Lower lobe of right lung (tissue), 2 donors: ENCODE measurements around the gene SLAMF6. TPM values are rescaled to one million over a fixed set of nuclear protein-coding genes. Genes with fewer than 3 reads are reported as not detected.
A peak's percentile ranks its signal among the peaks of the same experiment; 100 is the strongest.
"Not testable (repeated sequence)": the region's sequence is repeated elsewhere in the genome, so short reads cannot be mapped to it uniquely, and the experiment has no call there.

Experiments
- ATAC-seq, 2 donors: fragments of 200-7000 bp; cut with Tn5 transposase; one replicate each; pipeline ENCODE4 v1.9.1; 2020 to 2022; ENCODE audit warnings: mild to moderate bottlenecking in 2 of 2, moderate library complexity in 2 of 2
- DNase-seq: peaks from one replicate; pipeline ENCODE4 v3.0.0-alpha.2; 2020
- H3K27ac ChIP-seq: fragments of 200-600 bp; one replicate; pipeline ENCODE4 v1.8.0; 2022
- H3K27me3 ChIP-seq: fragments of 200-600 bp; one replicate; pipeline ENCODE4 v1.8.0; 2022; ENCODE audit warnings: low read depth
- H3K36me3 ChIP-seq: fragments of 200-600 bp; one replicate; pipeline ENCODE4 v1.8.0; 2022; ENCODE audit warnings: mild to moderate bottlenecking
- H3K4me1 ChIP-seq: fragments of 200-600 bp; one replicate; pipeline ENCODE4 v1.8.0; 2022
- H3K4me3 ChIP-seq: fragments of 200-600 bp; one replicate; pipeline ENCODE4 v1.8.0; 2022; ENCODE audit warnings: mild to moderate bottlenecking
- H3K9me3 ChIP-seq: fragments of 200-600 bp; one replicate; pipeline ENCODE4 v1.8.0; 2022
- CTCF ChIP-seq: fragments of 200-600 bp; IDR thresholded peaks from one replicate; pipeline ENCODE4 v1.8.0; 2022; ENCODE audit warnings: antibody characterized with exemption, mild to moderate bottlenecking
- intact Hi-C: fragments of 100-400 bp; cut with DNase I; formaldehyde crosslinking; loops from one replicate; pipeline ENCODE4 v1.11.0; 2022
- total RNA-seq: library from RNA; stranded (reverse); fragmentation: NEBNext Ultra II Directional; extraction: Animal tissue kit (Norgen Biotek cat#: 25700); gene quantifications from one replicate; pipeline ENCODE4 v1.2.1, GENCODE V29; 2021
- donor health status: DM: no; HTN: yes; CAD: no; lungs with severe emphysema.

The SLAMF6 gene
- total RNA-seq, 1 donor from 2014 or later, result 4.8 TPM

GRCh38 chr1:160565564-160565963 is 42.5 kb upstream of the SLAMF6 start:
- DNase-seq (no peak), ATAC-seq (no peak)
- Histone ChIP-seq H3K9me3 (peaks cover 6% of the 10 kb centered on the region), H3K27ac (no peak overlapping the region), H3K4me1 (peaks cover 8% of the 10 kb centered on the region), H3K27me3 (no peaks in the 10 kb centered on the region), H3K4me3 (no peak overlapping the region), H3K36me3 (no peaks in the 10 kb centered on the region)
- intact Hi-C loops, result no loop called here
- no peak for TF ChIP-seq CTCF

GRCh38 chr1:160563230-160563629 is 40.2 kb upstream of the SLAMF6 start:
- H3K4me3 ChIP-seq, H3K36me3 ChIP-seq, H3K27ac ChIP-seq, DNase-seq, H3K27me3 ChIP-seq, intact Hi-C loops, H3K9me3 ChIP-seq, ATAC-seq: not testable (repeated sequence)
- peaks cover 13% of the 10 kb centered on the region for H3K4me1 ChIP-seq

- H3K36me3 ChIP-seq, ATAC-seq, H3K9me3 ChIP-seq, H3K27ac ChIP-seq, DNase-seq, H3K4me3 ChIP-seq, intact Hi-C loops, H3K27me3 ChIP-seq: not testable (repeated sequence)
- H3K4me1 ChIP-seq, result peaks cover 13% of the 10 kb centered on the region
Measured at GRCh38 chr1:160562745-160563144, 39.7 kb upstream of the SLAMF6 start.

GRCh38 chr1:160560806-160561205 is 37.8 kb upstream of the SLAMF6 start:
- intact Hi-C loops, result no loop called here
- ATAC-seq (no peak), DNase-seq (no peak)

GRCh38 chr1:160560045-160560705 is 37.1 kb upstream of the SLAMF6 start:
- ATAC-seq, result no peak
- DNase-seq, result no peak
- intact Hi-C loops, result no loop called here
- H3K4me3 ChIP-seq, result no peak overlapping the region
- H3K27me3 ChIP-seq, result no peaks in the 10 kb centered on the region
- H3K36me3 ChIP-seq, result no peaks in the 10 kb centered on the region
- no peak for TF ChIP-seq CTCF
- peaks cover 6% of the 10 kb centered on the region for H3K9me3 ChIP-seq
- no peak overlapping the region for H3K27ac ChIP-seq
- H3K4me1 ChIP-seq, result peaks cover 5% of the 10 kb centered on the region

More at GRCh38 chr1:160560806-160561205, 37.8 kb upstream of the SLAMF6 start:
- Histone ChIP-seq H3K4me1 (peaks cover 10% of the 10 kb centered on the region), H3K36me3 (no peaks in the 10 kb centered on the region), H3K27me3 (no peaks in the 10 kb centered on the region), H3K4me3 (no peak overlapping the region), H3K9me3 (peaks cover 6% of the 10 kb centered on the region), H3K27ac (no peak overlapping the region)
- no peak for TF ChIP-seq CTCF

- H3K27me3 ChIP-seq, intact Hi-C loops, H3K4me1 ChIP-seq, ATAC-seq, H3K9me3 ChIP-seq, H3K4me3 ChIP-seq, DNase-seq, H3K36me3 ChIP-seq: not testable (repeated sequence)
- H3K27ac ChIP-seq, result peak overlapping the region; percentile 39
Measured at GRCh38 chr1:160559437-160559836, 36.4 kb upstream of the SLAMF6 start.

GRCh38 chr1:160558660-160559380 is 35.8 kb upstream of the SLAMF6 start:
- Histone ChIP-seq H3K4me1 (peaks cover 5% of the 10 kb centered on the region), H3K27me3 (no peaks in the 10 kb centered on the region), H3K36me3 (no peaks in the 10 kb centered on the region), H3K9me3 (peaks cover 6% of the 10 kb centered on the region), H3K27ac (peak overlapping the region; percentile 39), H3K4me3 (no peak overlapping the region)
- DNase-seq, result no peak
- no peak for TF ChIP-seq CTCF
- intact Hi-C loops, result no loop called here
- ATAC-seq, result no peak
